Nephron (organoid): ENCODE data around the gene UNC13A.

Experiments
- H3K27ac Mint-ChIP-seq, 3 experiments: 2 replicates each; pipeline ENCODE4 v1.8.0; 2020; ENCODE audit warnings: mixed read lengths in 3 of 3, mild to moderate bottlenecking in 2 of 3, moderate library complexity in 1 of 3
- H3K27me3 Mint-ChIP-seq: 2 replicates; pipeline ENCODE4 v1.8.0; 2021; ENCODE audit warnings: low read depth, mild to moderate bottlenecking, moderate library complexity, mixed read lengths
- H3K36me3 Mint-ChIP-seq: 2 replicates; pipeline ENCODE4 v1.8.0; 2020; ENCODE audit warnings: low read depth, mixed read lengths
- H3K4me1 Mint-ChIP-seq: 2 replicates; pipeline ENCODE4 v1.8.0; 2020; ENCODE audit warnings: mixed read lengths
- H3K4me3 Mint-ChIP-seq, 3 experiments: 2 replicates each; pipeline ENCODE4 v1.8.0; 2020; ENCODE audit warnings: mild to moderate bottlenecking in 3 of 3, mixed read lengths in 3 of 3, moderate library complexity in 2 of 3
- H3K9me3 Mint-ChIP-seq: 2 replicates; pipeline ENCODE4 v1.8.0; 2020; ENCODE audit warnings: mixed read lengths
- CTCF ChIP-seq, 3 experiments: fragments of 200-600 bp; sonication (generic); IDR thresholded peaks; one replicate each; pipeline ENCODE4 v1.5.0; 2021; ENCODE audit warnings: antibody characterized with exemption in 3 of 3; ENCODE audit not compliant: unreplicated experiment in 3 of 3

The UNC13A gene

GRCh38 chr19:17623224-17623935, 64.8 kb downstream of the UNC13A start:
- no peaks in the 10 kb centered on the region for H3K36me3 Mint-ChIP-seq
- TF ChIP-seq CTCF (IDR thresholded peaks at IDR 0.05; ENCODE audit: unreplicated experiment in 3 of 3), result no peak
- no peak overlapping the region for H3K27ac Mint-ChIP-seq
- H3K9me3 Mint-ChIP-seq, result peaks cover 15% of the 10 kb centered on the region
- H3K4me3 Mint-ChIP-seq, result no peak overlapping the region
- H3K4me1 Mint-ChIP-seq, result no peaks in the 10 kb centered on the region
- H3K27me3 Mint-ChIP-seq, result peaks cover 19% of the 10 kb centered on the region

- Mint-ChIP-seq H3K9me3 (peaks cover 15% of the 10 kb centered on the region), H3K27me3 (peaks cover 19% of the 10 kb centered on the region), H3K4me1 (no peaks in the 10 kb centered on the region), H3K36me3 (no peaks in the 10 kb centered on the region), H3K4me3 (no peak overlapping the region), H3K27ac (no peak overlapping the region)
- TF ChIP-seq CTCF (IDR thresholded peaks at IDR 0.05; ENCODE audit: unreplicated experiment in 3 of 3), result no peak
Observed at GRCh38 chr19:17620696-17621095, 67.5 kb downstream of the UNC13A start.

DNA sequence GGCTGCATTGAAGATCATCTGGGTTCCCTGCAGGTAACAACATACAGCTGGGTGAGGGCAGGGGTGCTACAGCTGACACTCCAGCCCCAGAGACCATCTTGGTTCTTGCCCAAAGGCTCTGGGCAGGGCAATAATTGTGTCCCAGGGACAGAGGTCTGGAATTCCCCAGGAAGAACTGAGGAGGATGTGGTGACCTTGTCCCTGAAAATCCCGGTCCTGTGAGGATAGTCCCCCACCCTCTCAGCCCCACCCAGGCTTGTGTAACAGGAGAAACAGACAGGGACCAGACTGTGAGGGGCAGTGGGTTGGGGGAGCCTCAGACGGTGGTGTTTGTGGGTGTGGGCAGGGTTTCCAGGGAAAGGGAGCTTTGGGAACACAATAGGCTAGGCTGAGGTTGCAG, 69.2 kb downstream of the UNC13A start:
- Mint-ChIP-seq H3K27me3 (peaks cover 19% of the 10 kb centered on the region), H3K27ac (no peak overlapping the region), H3K36me3 (no peaks in the 10 kb centered on the region), H3K9me3 (peaks cover 12% of the 10 kb centered on the region), H3K4me1 (no peaks in the 10 kb centered on the region), H3K4me3 (no peak overlapping the region)
- no peak for TF ChIP-seq CTCF (IDR thresholded peaks at IDR 0.05; ENCODE audit: unreplicated experiment in 3 of 3)

DNA sequence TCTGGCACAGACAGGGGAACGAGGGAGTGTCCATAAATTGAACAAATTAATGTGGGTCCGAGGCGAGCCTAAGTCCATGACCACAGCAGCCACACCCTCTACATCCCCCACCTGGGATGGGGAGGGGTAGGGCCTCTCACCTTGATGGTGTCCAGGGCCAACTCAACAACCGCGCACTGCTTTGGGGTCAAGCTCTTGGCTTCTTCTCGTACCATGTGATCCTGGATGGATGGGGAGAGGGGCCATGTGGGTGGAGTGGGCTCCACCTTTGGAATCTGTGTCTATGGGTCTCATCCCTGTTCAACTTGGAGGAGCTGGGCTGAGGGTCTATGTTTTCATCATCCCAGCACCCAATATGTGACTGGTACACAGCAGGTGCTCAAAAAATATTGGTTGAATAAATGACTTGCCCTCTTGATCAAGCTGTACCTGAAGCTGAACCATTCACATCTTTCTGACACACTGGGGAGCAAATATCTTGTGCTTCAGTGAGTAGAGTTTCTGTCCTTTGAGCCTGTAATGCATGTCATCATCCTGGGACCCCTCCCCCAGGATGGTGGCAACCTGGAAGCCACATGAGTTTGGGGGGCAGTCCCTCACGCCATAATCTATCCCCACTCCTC, 69.8 kb downstream of the UNC13A start:
- Mint-ChIP-seq H3K4me3 (no peak overlapping the region), H3K36me3 (no peaks in the 10 kb centered on the region), H3K4me1 (no peaks in the 10 kb centered on the region), H3K27ac (no peak overlapping the region), H3K27me3 (peaks cover 19% of the 10 kb centered on the region), H3K9me3 (peaks cover 12% of the 10 kb centered on the region)
- no peak for TF ChIP-seq CTCF (IDR thresholded peaks at IDR 0.05; ENCODE audit: unreplicated experiment in 3 of 3)

- Mint-ChIP-seq H3K36me3 (no peaks in the 10 kb centered on the region), H3K4me1 (no peaks in the 10 kb centered on the region), H3K27ac (no peak overlapping the region), H3K9me3 (peaks cover 12% of the 10 kb centered on the region), H3K4me3 (no peak overlapping the region), H3K27me3 (peaks cover 18% of the 10 kb centered on the region)
- no peak for TF ChIP-seq CTCF (IDR thresholded peaks at IDR 0.05; ENCODE audit: unreplicated experiment in 3 of 3)
Observed at GRCh38 chr19:17617807-17618192, 70.4 kb downstream of the UNC13A start.
